Measurements from ENCODE around the gene HSD17B14. TPM values are rescaled to one million over a fixed set of nuclear protein-coding genes. Genes with fewer than 3 reads are reported as not detected.

Gene HSD17B14
- total and polyA plus RNA-seq, 2 of the 13 experiments (the other 11 are each of a cell fraction or from before 2014, with no cell fraction given) = 0.58 to 1.2 TPM

- TF ChIP-seq TCF12 (IDR thresholded peaks at IDR 0.05) = no peak
- no peak for TF ChIP-seq TCF12 (CRISPR knock-in tag; IDR thresholded peaks at IDR 0.05)
- 0 out of 2 replicates have a peak, but pooled peaks have one; percentile 54 for TF ChIP-seq ZNF678 (CRISPR knock-in tag; IDR thresholded peaks at IDR 0.05)
- TF ChIP-seq ZNF382 (CRISPR knock-in tag; IDR thresholded peaks at IDR 0.05; ENCODE audit: borderline replicate concordance) = no peak
- peak; percentile 92 for TF ChIP-seq SALL1 (CRISPR knock-in tag; IDR thresholded peaks at IDR 0.05)
- TF ChIP-seq ZNF572 (CRISPR knock-in tag; IDR thresholded peaks at IDR 0.05) = no peak
- peak; percentile 45; the same call in 1 of the 2 replicates for TF ChIP-seq SOX5 (CRISPR knock-in tag; IDR thresholded peaks at IDR 0.05; ENCODE audit: borderline replicate concordance)
- no peak for TF ChIP-seq NR3C1 (CRISPR knock-in tag; IDR thresholded peaks at IDR 0.05)
- TF ChIP-seq IKZF1 (IDR thresholded peaks at IDR 0.05) = no peak
- TF ChIP-seq STAT6 (CRISPR knock-in tag; IDR thresholded peaks at IDR 0.05; ENCODE audit: borderline replicate concordance) = peak; percentile 46; the same call in 1 of the 2 replicates
- TF ChIP-seq HOXA7 (CRISPR knock-in tag; IDR thresholded peaks at IDR 0.05) = no peak
- TF ChIP-seq ZNF383 (CRISPR knock-in tag; IDR thresholded peaks at IDR 0.05; ENCODE audit: borderline replicate concordance) = no peak
- TF ChIP-seq ZNF83 (CRISPR knock-in tag; IDR thresholded peaks at IDR 0.05; ENCODE audit: borderline replicate concordance) = peak; percentile 74; the same call in 1 of the 2 replicates
- TF ChIP-seq CREM (IDR thresholded peaks at IDR 0.05) = peak; percentile 93
- TF ChIP-seq CREM (CRISPR knock-in tag; IDR thresholded peaks at IDR 0.05) = peak; percentile 20; the same call in 1 of the 2 replicates
- peak; percentile 83 for TF ChIP-seq ZNF772 (CRISPR knock-in tag; IDR thresholded peaks at IDR 0.05)
- TF ChIP-seq ZC3H13 (CRISPR knock-in tag; IDR thresholded peaks at IDR 0.05) = peak; percentile 88
- TF ChIP-seq KDM3A (CRISPR knock-in tag; IDR thresholded peaks at IDR 0.05; ENCODE audit: low read depth) = peak; percentile 57; the same call in 1 of the 2 replicates
- TF ChIP-seq, protein P1, sequence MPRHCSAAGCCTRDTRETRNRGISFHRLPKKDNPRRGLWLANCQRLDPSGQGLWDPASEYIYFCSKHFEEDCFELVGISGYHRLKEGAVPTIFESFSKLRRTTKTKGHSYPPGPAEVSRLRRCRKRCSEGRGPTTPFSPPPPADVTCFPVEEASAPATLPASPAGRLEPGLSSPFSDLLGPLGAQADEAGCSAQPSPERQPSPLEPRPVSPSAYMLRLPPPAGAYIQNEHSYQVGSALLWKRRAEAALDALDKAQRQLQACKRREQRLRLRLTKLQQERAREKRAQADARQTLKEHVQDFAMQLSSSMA (CRISPR knock-in tag; IDR thresholded peaks at IDR 0.05) = 0 out of 2 replicates have a peak, but pooled peaks have one; percentile 10
- peak; percentile 81; the same call in 1 of the 2 replicates for TF ChIP-seq SIN3A (IDR thresholded peaks at IDR 0.05; ENCODE audit: borderline replicate concordance, low read depth, low read length)
- peak; percentile 93 for TF ChIP-seq HOXA3 (CRISPR knock-in tag; IDR thresholded peaks at IDR 0.05)
- TF ChIP-seq DNMT3B (CRISPR knock-in tag; conservative IDR thresholded peaks at IDR 0.05) = 0 out of 2 replicates have a peak, but pooled peaks have one; percentile 33
- peak; percentile 89 for TF ChIP-seq SP4 (CRISPR knock-in tag; IDR thresholded peaks at IDR 0.05)
- TF ChIP-seq ARID3A (IDR thresholded peaks at IDR 0.05; ENCODE audit: low read depth, low read length) = no peak
- peak; percentile 81; the same call in 1 of the 2 replicates for TF ChIP-seq ZNF274 (CRISPR knock-in tag; IDR thresholded peaks at IDR 0.05)
Measured at GRCh38 chr19:48872182-48872883, 36.0 kb upstream of the HSD17B14 start, which contains the start of gene PPP1R15A (continued).

All from HepG2 (cell line).